ENCODE measurements around the gene NRG2. TPM values are rescaled to one million over a fixed set of nuclear protein-coding genes. Genes with fewer than 3 reads are reported as not detected.

Gene NRG2
- total and polyA plus RNA-seq, 2 experiments from 2014 or later, result 0.37 to 1.3 TPM

DNA sequence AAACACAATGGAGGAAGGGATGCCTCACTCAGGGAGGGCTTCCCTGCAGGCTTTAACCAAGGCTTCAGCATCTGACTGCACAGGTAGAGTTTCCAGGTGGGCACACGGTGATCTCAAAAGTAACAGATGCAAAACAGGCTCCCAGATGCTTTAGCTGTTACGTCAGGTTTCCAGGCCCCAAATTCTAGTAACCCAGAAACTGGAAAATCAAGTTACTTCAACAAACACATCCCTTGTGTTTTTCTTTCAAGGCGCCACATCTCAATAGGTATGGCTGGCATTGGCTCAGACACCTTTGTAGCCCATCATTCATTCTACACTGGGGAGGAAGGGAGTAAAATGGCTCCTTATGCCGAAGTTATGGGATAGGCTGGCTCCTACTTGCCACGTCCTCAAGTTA, 27.4 kb downstream of the NRG2 start (continued):
- TF ChIP-seq, protein P1, sequence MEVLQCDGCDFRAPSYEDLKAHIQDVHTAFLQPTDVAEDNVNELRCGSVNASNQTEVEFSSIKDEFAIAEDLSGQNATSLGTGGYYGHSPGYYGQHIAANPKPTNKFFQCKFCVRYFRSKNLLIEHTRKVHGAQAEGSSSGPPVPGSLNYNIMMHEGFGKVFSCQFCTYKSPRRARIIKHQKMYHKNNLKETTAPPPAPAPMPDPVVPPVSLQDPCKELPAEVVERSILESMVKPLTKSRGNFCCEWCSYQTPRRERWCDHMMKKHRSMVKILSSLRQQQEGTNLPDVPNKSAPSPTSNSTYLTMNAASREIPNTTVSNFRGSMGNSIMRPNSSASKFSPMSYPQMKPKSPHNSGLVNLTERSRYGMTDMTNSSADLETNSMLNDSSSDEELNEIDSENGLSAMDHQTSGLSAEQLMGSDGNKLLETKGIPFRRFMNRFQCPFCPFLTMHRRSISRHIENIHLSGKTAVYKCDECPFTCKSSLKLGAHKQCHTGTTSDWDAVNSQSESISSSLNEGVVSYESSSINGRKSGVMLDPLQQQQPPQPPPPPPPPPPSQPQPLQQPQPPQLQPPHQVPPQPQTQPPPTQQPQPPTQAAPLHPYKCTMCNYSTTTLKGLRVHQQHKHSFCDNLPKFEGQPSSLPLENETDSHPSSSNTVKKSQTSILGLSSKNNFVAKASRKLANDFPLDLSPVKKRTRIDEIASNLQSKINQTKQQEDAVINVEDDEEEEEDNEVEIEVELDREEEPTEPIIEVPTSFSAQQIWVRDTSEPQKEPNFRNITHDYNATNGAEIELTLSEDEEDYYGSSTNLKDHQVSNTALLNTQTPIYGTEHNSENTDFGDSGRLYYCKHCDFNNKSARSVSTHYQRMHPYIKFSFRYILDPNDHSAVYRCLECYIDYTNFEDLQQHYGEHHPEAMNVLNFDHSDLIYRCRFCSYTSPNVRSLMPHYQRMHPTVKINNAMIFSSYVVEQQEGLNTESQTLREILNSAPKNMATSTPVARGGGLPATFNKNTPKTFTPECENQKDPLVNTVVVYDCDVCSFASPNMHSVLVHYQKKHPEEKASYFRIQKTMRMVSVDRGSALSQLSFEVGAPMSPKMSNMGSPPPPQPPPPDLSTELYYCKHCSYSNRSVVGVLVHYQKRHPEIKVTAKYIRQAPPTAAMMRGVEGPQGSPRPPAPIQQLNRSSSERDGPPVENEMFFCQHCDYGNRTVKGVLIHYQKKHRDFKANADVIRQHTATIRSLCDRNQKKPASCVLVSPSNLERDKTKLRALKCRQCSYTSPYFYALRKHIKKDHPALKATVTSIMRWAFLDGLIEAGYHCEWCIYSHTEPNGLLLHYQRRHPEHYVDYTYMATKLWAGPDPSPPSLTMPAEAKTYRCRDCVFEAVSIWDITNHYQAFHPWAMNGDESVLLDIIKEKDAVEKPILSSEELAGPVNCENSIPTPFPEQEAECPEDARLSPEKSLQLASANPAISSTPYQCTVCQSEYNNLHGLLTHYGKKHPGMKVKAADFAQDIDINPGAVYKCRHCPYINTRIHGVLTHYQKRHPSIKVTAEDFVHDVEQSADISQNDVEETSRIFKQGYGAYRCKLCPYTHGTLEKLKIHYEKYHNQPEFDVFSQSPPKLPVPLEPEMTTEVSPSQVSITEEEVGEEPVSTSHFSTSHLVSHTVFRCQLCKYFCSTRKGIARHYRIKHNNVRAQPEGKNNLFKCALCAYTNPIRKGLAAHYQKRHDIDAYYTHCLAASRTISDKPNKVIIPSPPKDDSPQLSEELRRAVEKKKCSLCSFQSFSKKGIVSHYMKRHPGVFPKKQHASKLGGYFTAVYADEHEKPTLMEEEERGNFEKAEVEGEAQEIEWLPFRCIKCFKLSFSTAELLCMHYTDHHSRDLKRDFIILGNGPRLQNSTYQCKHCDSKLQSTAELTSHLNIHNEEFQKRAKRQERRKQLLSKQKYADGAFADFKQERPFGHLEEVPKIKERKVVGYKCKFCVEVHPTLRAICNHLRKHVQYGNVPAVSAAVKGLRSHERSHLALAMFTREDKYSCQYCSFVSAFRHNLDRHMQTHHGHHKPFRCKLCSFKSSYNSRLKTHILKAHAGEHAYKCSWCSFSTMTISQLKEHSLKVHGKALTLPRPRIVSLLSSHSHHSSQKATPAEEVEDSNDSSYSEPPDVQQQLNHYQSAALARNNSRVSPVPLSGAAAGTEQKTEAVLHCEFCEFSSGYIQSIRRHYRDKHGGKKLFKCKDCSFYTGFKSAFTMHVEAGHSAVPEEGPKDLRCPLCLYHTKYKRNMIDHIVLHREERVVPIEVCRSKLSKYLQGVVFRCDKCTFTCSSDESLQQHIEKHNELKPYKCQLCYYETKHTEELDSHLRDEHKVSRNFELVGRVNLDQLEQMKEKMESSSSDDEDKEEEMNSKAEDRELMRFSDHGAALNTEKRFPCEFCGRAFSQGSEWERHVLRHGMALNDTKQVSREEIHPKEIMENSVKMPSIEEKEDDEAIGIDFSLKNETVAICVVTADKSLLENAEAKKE (CRISPR knock-in tag; IDR thresholded peaks at IDR 0.05), result no peak

DNA sequence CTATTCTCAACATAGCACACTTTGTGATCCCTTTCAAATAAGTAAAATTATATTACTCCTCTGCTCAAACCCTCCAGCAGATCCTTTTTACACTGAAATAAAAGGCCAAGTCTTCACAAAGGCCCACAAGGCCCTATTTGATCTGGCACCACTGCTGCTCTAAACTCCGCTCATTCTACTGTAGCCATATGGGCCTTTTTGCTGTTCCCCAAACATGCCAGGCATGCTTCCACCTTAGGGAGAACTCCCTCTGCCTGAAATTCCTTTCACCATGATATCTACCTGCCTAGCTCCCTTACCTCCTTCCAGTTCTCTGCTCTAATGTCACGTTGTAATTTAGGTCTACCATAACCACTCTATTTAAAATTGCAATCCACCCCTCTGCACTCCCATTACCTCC, 28.3 kb downstream of the NRG2 start:
- Mint-ChIP-seq H3K4me1 (no peaks in the 10 kb centered on the region), H3K9me3 (no peaks in the 10 kb centered on the region), H3K27me3 (ENCODE audit: insufficient read depth, low read depth, poor library complexity) (no peaks in the 10 kb centered on the region), H3K4me3 (no peak overlapping the region), H3K27ac (no peak overlapping the region), H3K36me3 (ENCODE audit: low read depth) (no peaks in the 10 kb centered on the region)
- H3K4me2 ChIP-seq, result no peak overlapping the region
- DNase-seq (ENCODE audit: low spot score), result no peak
- H3F3A ChIP-seq (replicated peaks; ENCODE audit: low read depth), result no peaks in the 10 kb centered on the region
- H3K9me2 ChIP-seq (ENCODE audit: insufficient read depth), result no peaks in the 10 kb centered on the region
- H3K36me3 ChIP-seq (ENCODE audit: insufficient read depth), result no peaks in the 10 kb centered on the region
- no peaks in the 10 kb centered on the region for H4K20me1 ChIP-seq (replicated peaks; ENCODE audit: insufficient read depth)
- H3K4me3 ChIP-seq, result no peak overlapping the region
- ATAC-seq, result no peak
- peaks cover 10% of the 10 kb centered on the region; the same call in 1 of the 2 replicates for H3K27me3 ChIP-seq (ENCODE audit: insufficient read depth)
- no peak overlapping the region for H2AFZ ChIP-seq
- no peaks in the 10 kb centered on the region for H3K79me2 ChIP-seq (replicated peaks; ENCODE audit: insufficient read depth)
- H3K27ac ChIP-seq (ENCODE audit: low read depth), result no peak overlapping the region
- no peaks in the 10 kb centered on the region for H3K4me1 ChIP-seq (ENCODE audit: insufficient read depth)
- TF ChIP-seq EZH2phosphoT487 (IDR thresholded peaks at IDR 0.05; ENCODE audit: unreplicated experiment), result no peak
- TF ChIP-seq, protein P2, sequence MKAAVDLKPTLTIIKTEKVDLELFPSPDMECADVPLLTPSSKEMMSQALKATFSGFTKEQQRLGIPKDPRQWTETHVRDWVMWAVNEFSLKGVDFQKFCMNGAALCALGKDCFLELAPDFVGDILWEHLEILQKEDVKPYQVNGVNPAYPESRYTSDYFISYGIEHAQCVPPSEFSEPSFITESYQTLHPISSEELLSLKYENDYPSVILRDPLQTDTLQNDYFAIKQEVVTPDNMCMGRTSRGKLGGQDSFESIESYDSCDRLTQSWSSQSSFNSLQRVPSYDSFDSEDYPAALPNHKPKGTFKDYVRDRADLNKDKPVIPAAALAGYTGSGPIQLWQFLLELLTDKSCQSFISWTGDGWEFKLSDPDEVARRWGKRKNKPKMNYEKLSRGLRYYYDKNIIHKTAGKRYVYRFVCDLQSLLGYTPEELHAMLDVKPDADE (IDR thresholded peaks at IDR 0.05), result no peak
- TF ChIP-seq ZNF114 (CRISPR knock-in tag; IDR thresholded peaks at IDR 0.05), result no peak
- TF ChIP-seq STAT1 (IDR thresholded peaks at IDR 0.05; ENCODE audit: unreplicated experiment), result no peak
- no peak for TF ChIP-seq CREB1 (CRISPR knock-in tag; IDR thresholded peaks at IDR 0.05; ENCODE audit: low read depth)
- no peak for TF ChIP-seq EZH2 (IDR thresholded peaks at IDR 0.05; ENCODE audit: low read depth, unreplicated experiment)
- TF ChIP-seq ZNF331 (CRISPR knock-in tag; IDR thresholded peaks at IDR 0.05; ENCODE audit: low read depth), result no peak
- TF ChIP-seq, protein P1 (CRISPR knock-in tag; IDR thresholded peaks at IDR 0.05), result no peak
- no peak for TF ChIP-seq JUNB (IDR thresholded peaks at IDR 0.05; ENCODE audit: unreplicated experiment)

Data from GM23338 (cell line).